Fibroblast of the conjunctiva (primary cell): ENCODE data around the gene ZNF681.
"Not testable (repeated sequence)": the region's sequence is repeated elsewhere in the genome, so short reads cannot be mapped to it uniquely, and the experiment has no call there.

Experiments
- DNase-seq: peaks from one replicate; pipeline ENCODE4 v3.0.0-alpha.2; 2010; ENCODE audit warnings: low read depth

ZNF681 gene

DNA sequence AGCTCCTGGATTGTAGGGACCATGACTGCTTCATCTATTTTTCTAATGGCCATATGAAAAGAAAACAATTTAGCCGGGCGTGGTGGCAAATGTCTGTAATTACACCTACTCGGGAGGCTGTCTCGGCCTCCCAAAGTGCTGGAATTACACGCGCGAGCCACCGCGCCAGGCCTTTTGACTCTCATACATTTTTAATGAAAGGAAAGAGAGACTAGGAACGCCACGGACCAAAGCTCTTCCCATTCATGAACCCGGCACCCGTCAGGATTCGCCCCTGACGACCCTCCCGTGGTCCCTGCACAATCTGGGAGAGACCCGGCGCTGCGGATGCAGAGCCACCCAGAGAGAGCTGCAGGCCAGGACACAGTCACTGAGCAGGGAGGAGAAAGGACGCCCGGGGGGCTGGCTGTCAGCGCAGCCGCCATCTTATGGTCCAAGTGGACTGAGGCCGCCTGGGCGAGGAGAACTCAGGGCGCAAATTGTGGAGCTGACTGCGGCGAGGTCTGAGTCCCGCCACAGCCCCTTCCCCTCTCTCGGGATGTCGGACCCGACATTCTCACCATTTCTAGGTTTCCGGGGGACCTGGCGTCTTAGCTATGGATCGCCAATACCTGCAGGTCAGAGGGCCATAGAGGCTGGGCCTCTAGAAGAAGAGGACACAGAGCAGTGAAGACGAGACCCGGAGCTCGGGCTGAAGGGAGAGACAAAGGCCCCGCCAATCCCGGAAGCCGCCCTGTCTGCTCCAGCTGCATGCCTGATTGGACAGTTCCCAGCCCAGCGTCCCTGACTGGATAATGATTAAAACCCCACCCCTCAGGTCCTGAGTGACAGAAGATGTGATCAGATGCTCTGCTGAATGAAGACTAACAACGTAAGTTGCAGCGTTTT lies at the start of gene ZNF681:
Gene ZNF681, minus strand, starts transcription at position 705 of the 888 bp plus-strand sequence. Its CDS starts 142 bp downstream, at position 563.
- DNase-seq = peak; percentile 85

DNA sequence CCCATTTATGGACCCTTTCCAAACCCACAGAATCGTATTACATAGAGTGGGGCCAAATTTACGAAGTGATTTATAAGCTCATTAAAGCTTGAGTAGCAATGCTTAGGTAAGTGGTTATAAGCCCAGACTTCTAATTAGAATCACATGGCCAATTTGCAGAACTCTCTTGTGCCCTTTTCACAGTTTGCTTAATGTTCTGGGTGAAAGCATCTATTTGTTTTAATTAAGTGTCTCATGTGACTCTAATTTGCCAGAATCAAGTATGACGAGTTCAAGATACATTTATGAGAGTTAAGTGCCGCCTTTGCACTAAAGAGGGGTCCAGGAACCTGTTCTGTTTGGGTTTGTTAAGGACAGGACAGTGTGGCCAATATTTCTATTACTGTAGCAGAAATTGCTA lies 46.0 kb upstream of the ZNF681 start:
- DNase-seq = no peak

DNA sequence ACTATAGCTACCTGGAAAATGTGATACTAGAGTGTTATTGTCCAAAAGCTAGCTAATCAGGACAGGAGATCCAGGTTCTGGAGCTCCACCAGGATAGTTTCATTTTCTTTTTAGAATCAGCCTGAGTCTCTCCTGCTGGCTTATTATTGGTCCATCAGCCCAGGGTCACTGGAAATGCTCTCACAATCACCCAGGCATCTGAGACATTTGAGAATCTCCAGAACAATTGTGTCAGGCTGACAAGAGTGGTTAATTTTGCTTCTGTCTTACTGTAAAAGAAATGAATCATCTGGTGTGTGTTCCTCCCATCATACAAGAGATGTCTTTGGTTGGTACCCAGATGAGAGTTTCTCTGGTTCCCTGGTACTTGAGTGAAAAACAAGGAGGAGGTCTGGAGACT lies 43.6 kb upstream of the ZNF681 start:
- no peak for DNase-seq

DNA sequence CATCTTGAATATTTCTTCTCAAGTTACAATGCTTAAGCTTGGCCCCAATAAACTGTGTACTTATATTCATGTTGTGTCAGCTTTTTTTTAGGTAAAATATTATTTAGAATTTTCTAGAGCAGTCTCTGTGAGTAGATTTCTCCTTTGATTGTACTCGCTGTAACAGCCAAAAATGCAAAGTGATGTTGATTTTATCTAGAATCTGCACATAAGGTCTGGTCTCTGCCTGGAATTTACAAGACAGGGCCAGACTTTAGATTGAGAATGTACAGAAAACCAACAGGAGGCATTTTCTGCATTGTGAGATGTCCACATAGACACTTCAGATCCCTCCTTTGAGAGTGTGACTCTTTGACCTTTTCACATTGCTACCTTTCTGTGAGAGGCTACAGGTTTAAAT lies 43.1 kb upstream of the ZNF681 start:
- DNase-seq = no peak

DNA sequence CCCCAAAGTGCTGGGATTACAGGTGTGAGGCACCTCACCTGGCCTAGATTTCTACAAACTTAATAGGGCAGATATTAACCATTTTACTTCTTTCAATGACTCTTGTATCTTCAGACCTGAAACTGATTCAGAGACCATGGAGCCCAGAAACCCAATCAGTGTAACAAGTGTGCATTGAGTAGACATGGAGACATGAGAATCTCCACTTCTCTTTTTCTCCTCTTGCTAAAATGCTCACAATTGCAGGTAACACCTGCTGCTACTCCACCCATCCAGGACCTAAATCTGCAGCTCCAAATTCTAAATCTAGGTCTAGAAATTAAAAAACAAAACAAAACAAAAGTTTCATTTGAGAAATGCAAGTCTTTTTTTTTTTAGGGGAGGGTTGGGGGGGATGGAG lies 42.2 kb upstream of the ZNF681 start:
- no peak for DNase-seq

DNA sequence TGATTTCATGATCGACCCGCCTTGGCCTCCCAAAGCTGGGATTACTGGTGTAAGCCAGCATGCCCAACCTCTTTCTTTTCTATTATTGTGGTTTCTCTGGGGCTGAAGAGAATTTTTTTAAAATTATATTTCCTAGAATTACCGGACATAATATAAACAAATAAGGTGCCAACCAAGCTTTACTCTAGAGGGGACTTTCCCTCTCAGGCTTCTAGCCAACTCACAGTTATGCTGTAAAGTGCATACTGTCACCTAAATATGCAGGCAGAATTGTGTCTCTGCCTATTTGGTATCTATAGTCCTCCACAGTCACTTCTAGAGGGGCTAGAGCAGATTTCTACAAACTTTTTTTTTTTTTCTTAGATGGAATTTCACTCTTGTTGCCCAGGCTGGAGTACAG lies 41.6 kb upstream of the ZNF681 start:
- no peak for DNase-seq

DNA sequence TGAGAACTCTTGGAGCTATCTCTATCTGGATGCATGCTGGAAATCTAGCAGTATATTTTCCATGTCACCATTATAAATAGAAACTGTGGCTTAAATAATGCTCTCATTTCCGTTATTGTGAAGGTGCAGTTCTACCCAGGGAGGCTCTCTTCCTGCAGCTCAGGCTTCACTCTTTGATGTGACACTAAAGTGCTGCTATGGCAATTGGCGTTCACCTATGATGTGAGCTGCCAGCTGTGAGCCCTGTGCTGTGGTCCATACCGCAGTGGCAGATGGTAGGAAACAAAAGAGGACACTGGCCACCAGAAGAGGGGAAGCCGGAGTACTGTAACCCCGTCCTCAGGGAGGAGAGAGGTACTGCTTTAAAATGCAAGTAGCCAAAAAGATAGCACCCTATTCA lies 40.6 kb upstream of the ZNF681 start:
- DNase-seq = no peak

DNA sequence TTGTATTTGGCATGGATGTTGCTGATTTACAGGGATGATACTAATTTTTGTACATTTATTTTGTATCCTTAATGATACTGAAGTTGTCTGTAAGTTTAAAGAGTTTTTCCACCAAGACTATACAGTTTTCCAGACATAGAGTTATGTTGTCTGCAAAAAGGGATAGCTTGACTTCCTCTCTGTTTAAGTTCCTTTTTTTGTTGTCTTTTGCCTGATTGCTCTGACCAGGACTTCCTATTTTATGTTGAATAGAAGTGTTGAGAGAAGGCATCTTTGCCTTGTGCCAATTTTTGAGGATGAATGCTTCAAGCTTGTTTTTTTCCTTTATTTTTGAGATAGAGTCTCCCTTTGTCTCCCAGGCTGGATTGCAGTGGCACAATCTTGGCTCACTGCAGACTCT lies 36.8 kb upstream of the ZNF681 start:
- no peak for DNase-seq

DNA sequence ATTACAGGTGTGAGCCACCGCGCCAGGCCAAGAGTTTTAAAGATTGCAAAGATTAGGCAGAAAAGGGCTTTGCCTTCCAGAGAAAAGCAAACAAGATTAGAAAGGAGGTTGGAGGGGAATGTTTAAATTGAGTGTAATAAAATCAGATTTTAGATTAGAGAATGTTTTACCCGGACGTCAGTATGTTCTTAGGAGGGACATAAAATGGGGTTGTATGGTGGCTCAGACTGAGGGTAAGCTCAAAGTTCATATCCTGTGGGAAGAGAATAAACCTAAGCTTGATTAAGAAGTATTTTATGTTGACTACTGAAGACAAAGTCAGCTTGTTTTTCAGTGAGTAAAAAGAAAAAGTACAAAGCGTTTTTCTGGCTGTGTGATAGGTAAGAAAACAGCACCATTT lies 34.1 kb upstream of the ZNF681 start:
- no peak for DNase-seq

DNA sequence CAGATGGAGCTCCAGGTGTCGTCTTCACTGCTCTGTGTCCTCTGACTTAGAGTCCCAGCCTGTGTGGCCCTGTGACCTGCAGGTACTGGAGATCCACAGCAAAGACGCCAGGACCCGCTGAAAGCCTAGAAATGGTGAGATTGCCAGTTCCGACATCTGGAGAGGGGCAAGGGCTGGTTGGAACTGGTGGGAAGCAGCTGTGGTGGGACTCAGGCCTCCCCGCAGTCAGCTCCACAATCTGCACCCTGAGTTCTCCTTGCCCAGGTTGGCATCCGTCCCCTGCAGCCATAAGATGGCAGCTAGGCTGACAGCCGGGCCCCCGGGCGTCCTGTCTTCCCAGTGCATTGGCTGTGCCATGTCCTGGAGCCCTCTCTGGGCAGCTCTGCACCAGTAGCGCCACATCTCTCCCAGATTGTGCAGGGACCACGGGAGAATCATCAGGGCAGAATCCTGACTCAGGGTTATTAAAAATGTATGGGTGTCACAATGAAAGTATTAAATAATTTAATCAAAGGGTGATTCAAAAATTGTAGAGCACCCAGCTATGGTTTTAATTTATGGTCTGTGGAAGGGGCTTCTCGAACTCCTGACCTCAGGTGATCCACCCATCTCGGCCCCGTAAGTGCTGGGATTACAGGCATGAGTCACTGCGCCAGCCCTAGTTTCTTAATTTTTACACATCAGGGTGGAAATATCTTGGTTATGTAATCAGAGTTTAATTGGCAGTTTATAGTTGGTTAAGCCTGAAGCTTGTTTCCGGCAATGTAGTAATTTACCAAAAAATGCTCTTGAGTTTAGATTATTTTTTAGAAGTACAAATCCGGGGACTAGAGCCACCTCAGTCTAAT lies 32.2 kb upstream of the ZNF681 start:
- no peak for DNase-seq

DNA sequence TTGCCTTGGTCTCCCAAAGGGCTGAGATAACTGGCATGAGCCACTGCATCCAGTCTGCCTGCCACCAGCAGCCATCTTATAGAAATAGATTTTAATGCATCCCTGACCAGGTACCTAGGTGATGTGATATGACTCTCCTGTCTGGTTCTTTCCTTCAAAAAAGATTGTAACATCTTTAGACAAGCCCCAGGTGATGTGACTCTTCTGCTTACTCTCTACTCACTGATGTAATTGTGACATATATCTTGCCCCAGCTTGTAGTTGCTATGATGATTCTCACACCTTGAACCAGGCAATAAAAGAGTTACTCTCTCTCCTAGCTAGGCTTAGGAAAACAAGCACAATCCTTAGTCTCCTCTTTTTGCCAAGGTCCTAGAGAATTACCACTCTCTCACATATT lies 30.6 kb upstream of the ZNF681 start:
- DNase-seq = no peak

DNA sequence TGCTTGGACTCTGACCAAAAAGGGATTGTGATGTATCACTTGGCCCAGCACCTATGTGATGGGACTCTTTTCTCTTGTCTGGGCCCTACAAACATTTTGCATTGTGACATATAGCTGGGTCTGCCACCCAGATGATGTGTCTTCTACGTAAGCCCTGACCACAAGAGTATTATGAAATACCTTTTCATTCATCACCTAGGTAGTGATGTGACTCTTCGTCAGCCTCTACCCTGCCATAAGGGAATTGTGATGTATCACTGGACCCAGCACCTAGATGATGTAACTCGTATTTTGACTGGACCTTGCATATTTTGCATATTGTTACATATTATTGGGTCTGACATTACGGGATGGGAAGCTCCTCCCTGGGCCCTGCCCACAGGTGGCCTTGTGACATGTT lies 29.7 kb upstream of the ZNF681 start:
- DNase-seq = no peak

DNA sequence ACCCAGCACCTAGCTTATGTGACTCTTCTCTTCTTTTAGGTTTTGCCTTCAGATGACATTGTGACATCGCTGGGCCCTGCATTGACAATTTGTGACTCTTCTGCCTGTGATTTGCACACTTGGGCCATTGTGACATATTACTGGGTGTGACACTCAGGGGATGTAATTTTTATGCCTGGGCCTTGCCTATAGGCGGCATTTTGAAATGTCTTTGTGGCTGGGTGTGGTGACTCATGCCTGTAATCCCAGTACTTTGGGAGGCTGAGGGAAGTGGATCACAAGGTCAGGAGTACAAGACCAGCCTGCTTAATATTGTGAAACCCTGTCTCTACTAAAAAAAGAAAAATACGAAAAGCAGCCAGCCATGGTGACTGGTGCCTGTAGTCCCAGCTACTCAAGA lies 28.4 kb upstream of the ZNF681 start:
- no peak for DNase-seq

DNA sequence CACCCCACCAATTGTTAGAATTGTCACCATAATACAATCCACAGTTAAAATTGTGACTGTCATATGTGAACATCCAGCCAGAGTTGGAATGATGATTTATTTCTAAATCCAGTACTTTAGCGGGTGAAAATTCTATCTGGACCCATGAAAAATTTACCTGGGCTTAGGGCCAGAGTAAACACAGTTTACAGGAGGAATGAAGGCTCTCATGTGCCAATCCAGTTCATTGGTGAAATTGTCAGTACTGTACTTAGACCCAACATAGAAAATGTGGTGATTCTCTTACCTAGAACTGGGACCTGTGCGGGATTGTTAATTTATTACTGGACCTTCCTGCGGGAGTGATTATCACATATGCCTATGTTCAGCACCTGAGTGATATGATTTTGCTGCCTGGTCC lies 27.3 kb upstream of the ZNF681 start:
- no peak for DNase-seq

DNA sequence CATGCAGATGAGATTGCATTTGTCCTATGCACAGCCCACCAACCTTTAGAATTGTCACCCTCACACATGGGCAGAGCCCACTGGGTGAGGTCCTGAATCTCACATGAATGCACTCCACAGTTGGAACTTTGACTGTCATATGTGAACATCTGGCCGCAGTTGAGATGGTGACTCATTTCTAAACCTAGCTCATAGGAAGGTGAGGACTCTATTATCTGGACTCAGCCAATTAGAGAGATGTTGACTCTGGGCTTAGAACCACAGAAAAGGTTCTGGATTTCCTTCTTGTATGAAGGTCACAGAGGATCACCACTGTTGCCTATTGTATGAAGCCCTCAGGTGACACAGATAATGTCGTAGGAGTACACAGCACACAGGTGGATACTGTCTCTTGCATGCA lies 25.6 kb upstream of the ZNF681 start:
- no peak for DNase-seq

DNA sequence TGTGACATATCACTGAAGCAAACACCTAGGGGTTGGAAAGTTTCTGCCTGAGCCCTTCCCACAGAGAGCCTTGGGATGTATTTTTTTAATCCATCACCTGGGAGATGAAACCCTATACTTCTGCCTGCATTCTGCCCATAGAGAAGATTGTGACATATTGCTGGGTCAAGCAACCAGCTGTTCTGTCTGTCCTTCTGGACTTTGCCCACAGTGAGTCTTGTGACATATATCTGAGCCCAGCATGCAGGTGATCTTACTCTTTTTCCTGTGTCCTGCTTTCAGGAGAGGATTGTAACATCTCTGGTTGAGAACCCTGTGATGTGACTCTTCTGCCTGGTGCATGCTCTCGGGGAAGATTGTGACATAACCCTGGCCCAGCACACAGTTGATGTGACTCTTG lies 24.9 kb upstream of the ZNF681 start:
- no peak for DNase-seq

DNA sequence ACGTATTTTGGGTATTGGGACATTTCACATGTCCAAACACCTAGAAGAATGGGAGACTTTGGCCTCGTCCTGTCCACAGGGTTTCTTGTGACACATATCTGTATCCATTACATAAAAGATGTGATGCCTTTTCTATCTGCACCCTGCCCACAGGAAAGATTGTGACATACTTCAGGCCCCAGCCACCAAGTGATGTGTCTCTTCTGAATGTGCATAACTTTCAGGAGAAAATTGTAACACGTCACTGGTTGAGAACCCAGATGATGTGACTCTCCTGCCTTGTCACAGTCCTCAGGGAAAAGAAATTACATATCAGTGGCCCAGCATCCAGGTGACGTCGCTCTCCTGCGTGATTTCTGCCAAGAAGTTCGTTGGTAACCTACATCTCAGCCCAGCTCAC lies 21.0 kb upstream of the ZNF681 start:
- no peak for DNase-seq

DNA sequence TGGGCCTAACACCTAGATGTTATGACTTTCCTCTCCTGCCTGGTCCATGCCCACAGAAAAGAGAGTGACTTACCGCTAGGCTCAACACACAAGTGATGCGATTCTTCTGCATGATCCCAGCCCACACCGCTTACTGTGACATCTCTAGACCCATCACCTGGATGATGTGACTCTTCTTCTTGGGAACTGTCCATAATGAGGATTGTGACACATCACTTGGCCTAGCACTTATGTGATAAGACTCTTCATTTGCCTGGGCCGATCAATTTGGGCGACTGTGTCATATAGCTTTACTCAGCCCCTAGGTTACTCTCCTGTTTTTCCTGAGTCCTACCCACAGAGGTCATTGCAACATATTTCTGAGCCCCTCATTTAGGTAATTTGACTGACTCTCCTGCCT lies 19.9 kb upstream of the ZNF681 start:
- DNase-seq = no peak

DNA sequence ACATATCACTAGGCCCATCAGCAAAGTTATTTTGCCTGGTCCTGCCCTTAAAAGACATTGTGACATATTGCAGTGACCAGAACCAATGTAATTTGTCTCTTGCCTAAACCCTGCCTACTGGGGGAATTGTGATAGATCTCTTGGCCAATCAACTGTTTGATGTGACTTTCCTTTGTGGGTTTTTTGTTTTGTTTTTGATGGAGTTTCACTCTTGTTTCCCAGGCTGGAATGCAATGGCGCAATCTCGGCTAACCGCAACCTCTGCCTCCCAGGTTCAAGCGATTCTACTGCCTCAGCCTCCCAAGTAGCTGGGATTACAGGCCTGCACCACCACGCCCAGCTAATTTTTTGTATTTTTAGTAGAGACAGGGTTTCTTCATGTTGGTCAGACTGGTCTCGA lies 19.3 kb upstream of the ZNF681 start:
- not testable (repeated sequence) for DNase-seq

DNA sequence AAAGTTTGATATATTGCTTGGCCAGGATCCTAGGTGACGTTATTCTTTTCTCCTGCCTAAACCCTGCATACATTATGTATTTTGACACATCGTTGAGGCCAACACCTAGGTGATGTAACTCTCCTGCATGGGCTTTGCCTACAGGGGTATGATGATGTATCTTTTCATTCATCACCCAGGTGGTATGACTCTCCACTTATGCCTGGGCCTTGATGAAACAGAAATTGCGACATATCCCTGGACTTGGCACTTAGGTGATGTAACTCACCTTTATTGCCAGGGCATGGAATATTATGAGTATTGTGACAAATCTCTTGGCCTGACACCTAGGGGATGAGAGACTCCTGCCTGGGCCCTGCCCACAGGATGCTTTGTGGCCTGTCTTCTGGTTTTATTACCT lies 18.5 kb upstream of the ZNF681 start:
- no peak for DNase-seq

DNA sequence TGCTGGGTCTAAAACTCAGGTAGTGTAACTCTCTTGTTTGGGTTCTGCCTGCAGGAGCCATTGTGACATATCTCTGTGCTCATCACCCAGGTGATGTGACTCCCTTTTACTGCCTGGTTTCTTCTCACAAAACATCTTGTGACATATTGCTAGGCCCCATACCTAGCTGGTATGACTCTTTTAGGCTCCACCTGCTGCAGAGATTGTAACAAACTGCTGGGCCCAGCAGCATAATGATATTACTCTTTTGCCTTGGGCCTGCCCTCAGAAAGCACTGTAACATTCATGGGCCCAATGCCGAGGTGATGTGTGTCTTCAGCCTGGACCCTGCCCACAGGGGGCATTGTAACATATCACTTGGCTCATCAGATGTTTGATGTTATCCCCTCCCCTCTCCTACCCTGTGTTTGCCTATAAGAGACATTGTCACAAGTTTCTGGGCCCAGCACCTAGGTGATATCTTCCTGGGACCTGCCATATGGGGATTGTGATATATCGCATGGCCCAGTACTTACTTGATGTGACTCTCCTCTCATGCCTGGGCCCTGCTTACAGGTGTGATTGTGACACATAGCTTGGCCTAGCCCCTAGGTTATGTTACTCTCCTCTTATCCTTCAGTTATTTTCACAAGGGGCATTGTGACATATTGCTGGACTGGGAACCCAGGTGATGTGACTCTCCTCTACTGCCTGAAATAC lies 18.0 kb upstream of the ZNF681 start:
- no peak for DNase-seq

DNA sequence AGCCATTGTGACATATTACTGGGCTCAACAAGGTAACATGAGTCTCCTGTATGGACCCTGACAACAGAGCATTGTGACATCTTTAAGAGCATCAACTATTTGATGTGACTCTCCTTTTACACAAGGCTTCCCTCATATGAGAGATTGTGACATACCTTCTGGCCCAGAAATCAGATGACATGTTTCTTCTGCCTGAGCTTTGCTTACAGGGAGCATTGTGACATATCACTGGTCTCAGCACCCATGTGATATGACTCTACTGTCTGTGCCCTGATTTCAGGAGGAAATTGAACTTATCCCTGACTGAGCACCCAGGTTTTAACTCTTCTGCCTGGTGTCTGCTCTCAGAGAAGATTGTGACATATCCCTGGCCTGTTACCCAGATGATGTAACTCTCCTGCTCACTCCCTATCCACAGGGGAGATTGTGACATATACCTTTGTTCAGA lies 15.9 kb upstream of the ZNF681 start:
- DNase-seq = no peak

DNA sequence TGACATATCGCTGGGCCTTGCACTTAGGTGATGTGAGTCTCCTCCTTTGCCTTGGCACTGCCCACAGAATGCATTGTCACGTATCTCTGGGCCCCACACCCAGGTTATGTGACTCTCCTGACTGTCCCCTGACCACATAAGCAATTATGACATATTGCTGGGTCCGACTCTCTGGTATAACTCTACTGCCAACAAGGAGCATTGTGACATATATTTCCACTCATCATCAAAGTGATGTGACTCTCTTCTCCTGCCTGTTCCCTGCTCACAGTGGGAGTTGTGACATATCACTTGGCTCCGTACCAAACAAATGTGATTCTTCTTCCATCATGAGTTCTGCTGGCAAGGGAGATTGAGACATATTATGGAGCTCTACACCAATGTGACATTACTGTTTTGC lies 15.4 kb upstream of the ZNF681 start:
- no peak for DNase-seq
